B cell (primary cell): ENCODE results near the gene SIAH2. TPM values are rescaled to one million over a fixed set of nuclear protein-coding genes. Genes with fewer than 3 reads are reported as not detected.

Experiments
- ATAC-seq: fragments of 200-7000 bp; cut with Tn5 transposase; one replicate; pipeline ENCODE4 v1.10.0; 2021; ENCODE audit warnings: low read depth, mild to moderate bottlenecking, moderate number of reproducible peaks, moderate library complexity
- CTCF ChIA-PET: fragments of 350-600 bp; sonication (Branson Sonifier 250); formaldehyde crosslinking; loops from one replicate; lab custom pipeline; 2021; ENCODE audit warnings: antibody characterized with exemption, inconsistent platforms; lab: Charles Lee
- POLR2A ChIA-PET: fragments of 350-600 bp; sonication (Branson Sonifier 250); formaldehyde crosslinking; loops from one replicate; lab custom pipeline; 2021; ENCODE audit warnings: antibody characterized with exemption; lab: Charles Lee
- DNase-seq: peaks from one replicate; pipeline ENCODE4 v3.0.0; 2013
- H2AFZ ChIP-seq: 2 replicates; pipeline ENCODE4 v1.6.1; 2012; ENCODE audit warnings: mild to moderate bottlenecking, low read depth, low read length; ENCODE audit not compliant: insufficient read depth, poor library complexity, severe bottlenecking
- H3K27ac ChIP-seq, 2 donors: 1 replicate in 1 of 2; 2 replicates in 1 of 2; pipeline ENCODE4 v1.5.1; 2012 to 2013; ENCODE audit warnings: low read length in 2 of 2, mild to moderate bottlenecking in 2 of 2, moderate library complexity in 1 of 2
- H3K27me3 ChIP-seq, 4 experiments: fragments of 200-600 bp in 1 of 4; sonication (generic) in 1 of 4; replicated peaks in 1 of 4; 1 replicate in 2 of 4; 2 replicates in 2 of 4; pipeline versions ENCODE4 v1.6.1 to v1.7.0; 2013 to 2016; ENCODE audit warnings: low read length in 3 of 4, mild to moderate bottlenecking in 2 of 4, mixed read lengths in 1 of 4, moderate library complexity in 1 of 4; ENCODE audit not compliant: insufficient read depth in 4 of 4, control insufficient read depth in 3 of 4; ENCODE audit errors: control extremely low read depth in 1 of 4
- H3K36me3 ChIP-seq, 2 experiments: replicated peaks in 1 of 2; 1 replicate in 1 of 2; 2 replicates in 1 of 2; pipeline versions ENCODE4 v1.6.1 to v1.7.1; 2013; ENCODE audit warnings: low read length in 1 of 2; ENCODE audit not compliant: insufficient read depth in 2 of 2, control insufficient read depth in 1 of 2; ENCODE audit errors: control extremely low read depth in 1 of 2, extremely low read depth in 1 of 2
- H3K4me1 ChIP-seq, 2 donors: fragments of 200-600 bp in 1 of 2; sonication (generic) in 1 of 2; 1 replicate in 1 of 2; 2 replicates in 1 of 2; pipeline versions ENCODE4 v1.5.1 to v1.6.1; 2013 to 2017; ENCODE audit warnings: low read length in 2 of 2; ENCODE audit not compliant: control insufficient read depth in 2 of 2, insufficient read depth in 2 of 2
- H3K4me2 ChIP-seq: replicated peaks from 2 replicates; pipeline ENCODE3; 2012; ENCODE audit warnings: mild to moderate bottlenecking, low read depth, low read length; ENCODE audit not compliant: poor library complexity, severe bottlenecking
- H3K4me3 ChIP-seq, 5 experiments: fragments of 200-600 bp in 1 of 5; sonication (generic) in 1 of 5; 1 replicate in 3 of 5; 2 replicates in 2 of 5; pipeline versions ENCODE4 v1.5.1 to v1.7.0; 2011 to 2016; ENCODE audit warnings: low read length in 4 of 5, mild to moderate bottlenecking in 4 of 5, low read depth in 2 of 5, control low read depth in 1 of 5, moderate library complexity in 1 of 5; ENCODE audit not compliant: insufficient read depth in 1 of 5; ENCODE audit errors: control extremely low read depth in 1 of 5, extremely low read depth in 1 of 5
- H3K79me2 ChIP-seq: fragments of 200-600 bp; sonication (generic); one replicate; pipeline ENCODE4 v1.6.0; 2016; ENCODE audit warnings: low read length; ENCODE audit not compliant: control insufficient read depth, insufficient read depth
- H3K9ac ChIP-seq: fragments of 200-600 bp; sonication (generic); 2 replicates; pipeline ENCODE4 v1.6.1; 2017; ENCODE audit warnings: mild to moderate bottlenecking, low read length, moderate library complexity
- H3K9me3 ChIP-seq, 3 donors: one replicate each; pipeline versions ENCODE4 v1.6.1 to v1.7.1; 2013; ENCODE audit warnings: low read length in 2 of 3; ENCODE audit not compliant: control insufficient read depth in 2 of 3, insufficient read depth in 1 of 3; ENCODE audit errors: control extremely low read depth in 1 of 3
- H4K20me1 ChIP-seq: 2 replicates; pipeline ENCODE4 v1.6.0; 2012; ENCODE audit warnings: mild to moderate bottlenecking, low read length; ENCODE audit not compliant: insufficient read depth, control insufficient read depth, poor library complexity, severe bottlenecking
- H3K27ac Mint-ChIP-seq: one replicate; pipeline ENCODE4 v1.8.0; 2021; ENCODE audit warnings: mixed read lengths
- H3K27me3 Mint-ChIP-seq: one replicate; pipeline ENCODE4 v1.8.0; 2021; ENCODE audit warnings: mixed read lengths
- H3K4me1 Mint-ChIP-seq: one replicate; pipeline ENCODE4 v1.8.0; 2021; ENCODE audit warnings: mixed read lengths
- H3K4me3 Mint-ChIP-seq: one replicate; pipeline ENCODE4 v1.8.0; 2021; ENCODE audit warnings: mixed read lengths
- H3K9me3 Mint-ChIP-seq: one replicate; pipeline ENCODE4 v1.8.0; 2022; ENCODE audit warnings: mixed read lengths; ENCODE audit not compliant: insufficient read depth
- CTCF ChIP-seq: fragments of 200-600 bp; IDR thresholded peaks from one replicate; pipeline ENCODE4 v1.8.0; 2022; ENCODE audit warnings: antibody characterized with exemption, mild to moderate bottlenecking
- EZH2 ChIP-seq: IDR thresholded peaks from 2 replicates; pipeline ENCODE4 v1.6.1; 2012; ENCODE audit warnings: borderline replicate concordance, low read depth, mild to moderate bottlenecking, moderate library complexity, low read length; ENCODE audit not compliant: insufficient read depth, poor library complexity, severe bottlenecking
- WGBS: methylation state at CpG from one replicate; pipeline ENCODE4 v1.1.5; 2013; ENCODE audit warnings: missing lambda C conversion rate; ENCODE audit not compliant: insufficient coverage; 5-methylcytosine and 5-hydroxymethylcytosine counted together
- intact Hi-C: fragments of 100-400 bp; cut with micrococcal nuclease; formaldehyde crosslinking; loops from one replicate; pipeline ENCODE4 v1.10.0; 2022
- polyA plus RNA-seq: library from polyadenylated mRNA; depleted of rRNA; stranded (reverse); fragments of >200 nt; gene quantifications from 2 replicates; pipeline ENCODE4 v1.2.3, GENCODE V29; 2012
- total RNA-seq, 2 donors: library from RNA; stranded (reverse); fragments of 120-200 nt in 1 of 2; gene quantifications; 1 replicate in 1 of 2; 2 replicates in 1 of 2; pipeline versions ENCODE4 v1.2.3 to v1.2.4, GENCODE V29; 2013 to 2022

Gene SIAH2
- total and polyA plus RNA-seq, 2 donors (not counting 1 experiment from before 2014, with no cell fraction given), result 22.3 to 83.4 TPM

- intact Hi-C loops, result loop anchor here (1.0 to 10.0 kb wide), 12 partner anchors 25 to 1438 kb away; partner anchors contain the start of genes EIF2A, MED12L, P2RY12 and PFN2
- H3K4me2 ChIP-seq, result peak overlapping the region; percentile 92
- peak overlapping the region; percentile 95 for H3K9ac ChIP-seq
- Mint-ChIP-seq H3K9me3 (no peaks in the 10 kb centered on the region), H3K4me1 (peaks cover 62% of the 10 kb centered on the region), H3K27me3 (peaks cover 4% of the 10 kb centered on the region), H3K4me3 (peak overlapping the region; percentile 99), H3K27ac (peak overlapping the region; percentile 99)
- H3K27me3 ChIP-seq, result peaks cover 0 to 2% (median 0%) of the 10 kb centered on the region in 4 experiments
- ChIA-PET POLR2A (interaction anchor here (1.9 to 2.5 kb wide), 2 partner anchors 218 to 355 kb away, joined by 12 to 13 read pairs; partner anchors contain the start of genes EIF2A, SERP1 and TSC22D2), CTCF (interaction anchor here (0.7 to 4.5 kb wide), 10 partner anchors 9 to 220 kb away, joined by 3 to 32 read pairs (median 4); partner anchors contain the start of gene ERICH6)
- H3K36me3 ChIP-seq, result peaks cover 0 to 4% of the 10 kb centered on the region in 2 experiments
- no peaks in the 10 kb centered on the region for H3K9me3 ChIP-seq
- peaks cover 25% of the 10 kb centered on the region for H4K20me1 ChIP-seq
- peak overlapping the region; percentile 91 for H2AFZ ChIP-seq
- ATAC-seq (peak; percentile 10), DNase-seq (no peak)
- H3K79me2 ChIP-seq, result peaks cover 35% of the 10 kb centered on the region
- H3K27ac ChIP-seq, result peak overlapping the region; percentile 95 to 96
- no peak for TF ChIP-seq EZH2
- TF ChIP-seq CTCF, result peak; percentile 25
- WGBS, result 4% methylated on average over 23 of the region's 27 CpGs
- H3K4me1 ChIP-seq, result peaks cover 48 to 53% of the 10 kb centered on the region in 2 donors
- peak overlapping the region; percentile 65 to 91 (median 86) for H3K4me3 ChIP-seq
Measured at GRCh38 chr3:150763841-150764483, 993 bp upstream of the SIAH2 start.
